Urothelium cell line (cell line): ENCODE measurements around the gene ACTL8.

Experiments used
- DNase-seq: peaks from one replicate; pipeline ENCODE4 v3.0.0; 2011; ENCODE audit warnings: low spot score, mixed read lengths
- FAIRE-seq: peaks from 2 replicates; lab custom pipeline; 2011; peaks lifted over from hg19 to GRCh38; lab: Jason Lieb, UNC

ACTL8 gene

GRCh38 chr1:17765444-17766411, 10.6 kb downstream of the ACTL8 start:
- FAIRE-seq, result no peak
- peak; percentile 66 for DNase-seq

DNA sequence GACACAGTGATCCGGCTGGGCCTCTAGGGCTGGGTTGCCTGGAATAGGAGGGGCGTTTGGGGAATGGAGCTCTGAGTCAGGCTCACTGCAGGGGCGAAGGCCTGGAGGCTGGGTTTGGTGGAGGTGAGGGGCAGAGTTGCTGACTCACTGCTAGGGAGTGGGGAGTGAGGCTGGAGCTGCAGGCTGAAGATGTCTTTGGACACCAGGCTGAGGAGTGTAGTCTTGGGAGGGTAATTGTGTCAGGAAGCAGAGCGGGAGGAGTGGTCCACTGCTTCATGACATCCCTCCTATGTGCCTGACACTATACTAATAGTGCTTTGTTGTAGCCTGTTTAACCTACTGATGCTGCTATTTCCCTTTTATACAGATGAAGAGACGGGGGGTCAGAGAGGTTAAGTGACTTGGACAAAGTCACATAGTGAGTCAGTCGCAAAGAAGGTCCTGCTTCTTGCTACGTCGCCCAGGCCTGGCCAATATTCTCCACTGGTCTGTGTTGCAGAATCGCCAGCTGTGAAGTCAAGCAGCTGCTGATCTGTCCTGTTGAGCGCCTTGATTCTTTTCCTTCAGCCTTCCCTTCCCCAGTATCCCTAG, 13.6 kb downstream of the ACTL8 start:
- DNase-seq (peak; percentile 72), FAIRE-seq (no peak)

DNA sequence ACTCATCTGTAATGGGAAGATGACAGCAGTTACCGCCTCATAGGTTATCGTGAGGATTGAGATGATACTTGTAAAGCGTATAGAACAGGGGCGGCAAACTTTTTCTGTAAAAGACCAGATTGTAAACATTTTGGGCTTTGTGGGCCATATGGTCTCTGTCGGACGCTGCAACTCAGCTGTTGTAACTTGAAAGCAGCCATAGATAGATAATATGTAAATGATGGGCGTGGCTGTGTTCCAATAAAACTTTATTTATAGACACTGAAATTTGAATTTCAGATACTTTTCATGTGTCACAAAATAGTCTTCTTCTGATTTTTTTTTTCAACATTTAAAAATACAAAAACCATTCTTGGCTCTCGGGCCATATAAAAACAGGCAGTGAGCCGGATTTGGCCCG, 15.8 kb downstream of the ACTL8 start:
- DNase-seq (no peak), FAIRE-seq (no peak)

- FAIRE-seq (no peak), DNase-seq (no peak)
These were observed 17.6 kb downstream of the ACTL8 start for GRCh38 chr1:17772615-17773212.

DNA sequence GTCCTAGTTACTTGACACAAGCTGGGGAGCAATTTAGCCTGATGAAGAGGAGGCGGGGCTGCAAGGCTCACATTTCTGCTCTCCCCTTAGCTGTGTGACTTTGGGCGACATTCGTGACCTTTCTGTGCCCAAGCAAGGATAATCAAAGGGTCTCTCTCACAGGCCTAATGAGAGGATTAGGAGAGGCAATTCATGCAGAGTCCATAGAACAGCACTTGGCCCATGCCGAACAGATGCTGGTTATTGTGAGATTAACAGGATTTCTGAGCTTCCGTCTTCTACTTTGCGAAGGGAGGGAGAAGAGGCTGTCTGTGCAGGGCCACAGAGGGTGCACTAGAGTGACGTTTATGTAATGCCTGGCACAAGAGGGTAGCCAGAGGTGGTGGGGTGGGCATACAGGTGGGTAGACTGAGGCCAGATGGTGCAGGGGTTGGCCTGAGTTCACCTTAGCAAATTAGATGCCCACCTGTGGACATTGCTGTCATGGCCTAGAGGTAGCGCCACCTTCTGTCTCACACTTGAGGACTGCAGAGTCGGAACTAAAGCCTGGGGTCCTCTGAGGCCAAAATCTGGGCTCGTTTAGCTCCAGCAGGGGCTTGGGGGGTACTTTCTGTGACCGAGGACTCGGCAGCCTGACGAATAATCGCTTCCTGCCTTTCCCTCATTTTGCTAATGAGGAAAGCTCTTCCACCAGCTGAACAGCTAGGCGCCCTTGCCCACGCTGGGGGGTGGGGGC, 18.6 kb downstream of the ACTL8 start:
- DNase-seq (no peak), FAIRE-seq (no peak)

DNA sequence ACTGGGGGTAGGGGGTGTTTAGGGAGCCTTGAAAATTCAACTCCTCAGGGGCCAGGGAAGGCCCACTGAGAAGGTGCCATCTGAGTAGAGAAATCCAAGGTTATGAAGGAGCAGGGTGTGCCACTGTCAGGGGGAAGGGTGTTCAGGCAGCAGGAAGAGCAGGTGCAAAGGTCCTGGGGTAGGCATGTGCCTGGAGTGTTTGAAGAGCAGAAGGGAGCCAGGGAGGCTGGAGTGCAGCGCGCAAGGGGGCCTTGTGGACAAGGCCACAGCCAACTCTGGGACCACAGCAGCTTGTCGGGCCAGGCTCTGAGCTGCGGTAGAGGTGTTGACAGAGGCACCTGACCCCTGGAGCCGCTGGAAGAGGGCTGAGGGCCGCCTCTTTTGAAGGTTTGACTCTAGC, 19.3 kb downstream of the ACTL8 start:
- DNase-seq, result no peak
- FAIRE-seq, result no peak

DNA sequence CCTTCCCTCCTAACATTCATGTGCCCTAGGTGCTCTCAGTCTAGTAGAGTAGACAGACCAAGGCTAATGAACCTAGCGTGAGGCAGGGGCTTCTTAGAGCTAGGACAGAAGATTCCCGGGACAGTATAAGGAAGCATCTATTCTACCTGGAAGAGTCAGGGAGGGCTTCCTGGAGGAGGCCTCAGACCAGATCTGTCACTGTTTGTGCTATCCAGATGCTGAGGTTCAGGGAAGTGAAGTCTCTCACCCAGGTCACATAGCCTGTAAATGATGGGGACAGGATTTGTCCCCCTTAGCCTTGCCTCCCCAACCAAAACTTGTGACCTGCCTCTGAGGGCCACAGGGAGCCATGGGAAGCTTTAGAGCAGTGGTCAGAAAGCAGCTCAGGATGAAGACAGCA, 20.7 kb downstream of the ACTL8 start:
- DNase-seq (no peak), FAIRE-seq (no peak)

DNA sequence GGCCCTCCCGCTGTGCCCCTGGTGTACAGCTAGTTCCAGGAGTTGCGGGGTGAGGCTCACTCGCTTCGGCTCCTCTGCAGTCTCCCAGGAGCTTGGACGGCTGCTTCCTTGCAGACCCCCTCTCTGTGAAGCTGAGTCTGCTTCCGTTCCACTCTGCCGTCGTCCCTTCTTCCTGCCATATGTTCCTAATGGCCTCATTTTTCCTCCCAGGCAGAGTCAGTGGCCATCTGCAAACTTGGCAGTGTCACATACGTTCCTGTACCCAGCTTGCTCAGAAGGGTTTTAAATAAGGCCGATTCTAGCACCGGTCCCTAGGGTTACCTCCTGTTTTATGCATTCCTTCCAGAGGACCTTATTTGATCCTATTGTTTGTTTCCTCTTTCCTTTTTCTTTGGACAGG, 21.3 kb downstream of the ACTL8 start:
- FAIRE-seq, result no peak
- DNase-seq, result no peak

DNA sequence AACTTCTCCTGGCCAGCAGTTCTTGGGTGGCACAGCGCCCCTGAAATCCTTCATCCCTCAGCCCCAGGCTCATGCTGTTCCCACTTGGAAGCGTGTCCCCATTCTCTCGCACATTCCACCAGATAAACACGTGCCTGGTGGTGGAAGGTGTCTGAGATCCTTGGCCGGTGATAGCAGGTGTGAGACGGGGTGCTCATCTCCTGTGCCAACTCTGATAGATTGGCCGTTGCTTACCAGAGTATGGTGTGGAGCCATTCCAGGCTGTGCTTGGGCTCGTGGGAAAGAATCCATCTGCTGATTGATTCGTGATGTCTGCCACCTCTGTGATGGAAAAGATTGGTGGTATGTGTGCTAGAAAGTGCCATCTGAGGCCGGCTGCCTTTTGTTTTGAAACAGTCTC, 22.2 kb downstream of the ACTL8 start:
- DNase-seq (no peak), FAIRE-seq (no peak)

- FAIRE-seq (no peak), DNase-seq (no peak)
These were observed 22.7 kb downstream of the ACTL8 start for GRCh38 chr1:17777818-17778217.

DNA sequence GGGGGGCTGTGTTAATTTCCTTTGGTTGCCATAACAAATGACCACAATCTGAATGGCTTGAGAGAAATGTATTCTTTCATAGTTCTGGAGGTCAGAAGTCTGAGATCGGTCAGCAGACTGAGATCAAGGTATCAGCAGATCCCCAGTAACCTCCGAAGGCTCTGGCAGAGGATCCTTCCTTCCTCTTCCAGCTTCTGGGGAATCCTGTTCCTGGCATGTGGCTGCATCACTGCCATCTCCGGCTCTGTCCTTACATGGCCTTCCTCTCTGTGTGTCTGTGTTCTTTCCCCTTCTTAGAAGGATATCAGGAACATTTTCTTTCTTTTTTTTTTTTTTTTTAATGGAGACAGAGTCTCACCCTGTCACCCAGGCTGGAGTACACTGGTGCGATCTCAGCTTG, 25.8 kb downstream of the ACTL8 start:
- no peak for FAIRE-seq
- DNase-seq, result no peak

GRCh38 chr1:17789926-17790325, 34.8 kb downstream of the ACTL8 start:
- FAIRE-seq, result no peak
- no peak for DNase-seq

DNA sequence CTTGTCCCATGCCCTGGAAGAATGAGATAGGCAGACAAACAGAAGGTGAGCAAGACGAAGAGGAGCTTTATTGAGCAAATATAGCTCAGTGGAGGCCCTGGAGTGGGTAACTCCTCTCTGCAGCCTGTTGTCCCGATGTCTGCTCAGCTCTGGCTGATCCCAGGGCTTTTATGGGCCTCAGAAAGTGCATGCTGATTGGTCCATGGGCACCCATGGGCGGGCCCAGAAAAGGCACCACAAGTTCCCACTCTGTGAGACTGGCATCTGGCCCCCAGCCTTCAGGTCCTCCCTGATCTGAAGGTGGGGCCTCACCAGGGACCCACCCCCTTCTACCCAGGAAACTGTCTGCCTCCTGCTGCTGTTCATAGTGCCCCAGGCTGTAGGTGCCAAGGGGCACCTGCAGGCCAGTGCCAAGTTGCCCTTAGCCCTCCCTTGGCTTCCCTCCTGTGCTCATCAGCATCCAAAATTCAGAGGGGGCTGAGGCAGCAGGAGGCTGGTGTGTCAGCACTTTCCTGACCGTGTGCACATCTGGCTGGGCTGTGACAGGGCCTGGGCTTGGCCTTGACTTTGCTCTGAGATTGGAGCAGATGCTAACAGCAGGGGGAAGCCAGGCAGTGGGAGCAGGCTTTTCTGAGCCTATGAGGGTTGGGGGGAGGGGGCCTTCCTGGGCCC, 35.4 kb downstream of the ACTL8 start:
- FAIRE-seq, result no peak
- DNase-seq, result no peak

DNA sequence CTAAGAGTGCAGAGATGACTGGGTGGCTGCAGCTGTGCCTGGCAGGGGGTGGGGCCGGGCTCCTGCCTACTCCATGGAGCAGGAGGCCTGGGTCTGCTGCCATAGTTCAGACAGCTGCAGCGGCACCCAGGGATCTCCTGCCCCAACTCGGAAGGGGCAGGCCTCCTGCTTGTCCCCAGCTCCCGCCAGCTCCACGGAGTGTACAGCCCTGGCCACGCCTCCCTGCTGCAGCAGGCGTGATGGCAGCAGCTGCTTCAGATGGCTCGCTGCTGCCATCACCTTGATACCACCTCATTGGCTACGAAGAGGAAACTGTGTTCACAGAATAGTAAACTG, 35.9 kb downstream of the ACTL8 start:
- DNase-seq (no peak), FAIRE-seq (no peak)

GRCh38 chr1:17791480-17791879, 36.3 kb downstream of the ACTL8 start:
- DNase-seq (no peak), FAIRE-seq (no peak)

DNA sequence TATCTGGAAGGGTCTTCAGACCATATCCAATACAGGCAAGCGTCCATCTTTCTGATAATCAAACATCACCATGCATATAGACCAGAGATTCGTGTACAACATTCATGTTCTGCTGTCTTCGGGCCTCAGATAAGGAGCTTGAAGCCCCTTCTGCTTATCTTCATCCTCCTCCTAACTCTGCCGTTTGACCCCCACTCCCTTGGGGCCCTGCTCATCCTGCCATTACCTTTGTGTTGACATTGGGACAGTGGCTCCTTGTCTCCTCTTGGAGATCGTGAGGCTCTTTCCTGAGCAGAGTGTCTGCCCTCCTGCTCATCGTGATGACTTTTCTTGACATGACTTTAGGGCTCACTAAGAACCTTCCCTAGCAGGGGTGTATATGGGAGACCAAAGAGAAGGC, 37.3 kb downstream of the ACTL8 start:
- FAIRE-seq (no peak), DNase-seq (no peak)

- DNase-seq, result no peak
- FAIRE-seq, result no peak
These were observed 40.1 kb downstream of the ACTL8 start for GRCh38 chr1:17795081-17795809.

GRCh38 chr1:17795836-17796645, 40.9 kb downstream of the ACTL8 start:
- FAIRE-seq, result no peak
- DNase-seq, result no peak

GRCh38 chr1:17797478-17797877, 42.3 kb downstream of the ACTL8 start:
- DNase-seq (no peak), FAIRE-seq (no peak)
